Right lung (tissue), 5 donors: ENCODE measurements around the gene DGKB. TPM values are rescaled to one million over a fixed set of nuclear protein-coding genes. Genes with fewer than 3 reads are reported as not detected.

ENCODE experiments used
- DNase-seq, 2 donors: peaks; one replicate each; pipeline ENCODE4 v3.0.0-alpha.2; 2013
- polyA plus RNA-seq, 5 donors: library from polyadenylated mRNA; unstranded; fragments of 120-200 nt; gene quantifications; one replicate each; pipeline versions ENCODE4 v1.2.1 to v1.2.3, GENCODE V29; 2013; ENCODE audit warnings: inconsistent platforms in 1 of 5, low replicate concordance in 1 of 5; ENCODE audit not compliant: insufficient read length in 5 of 5, insufficient read depth in 1 of 5

Gene DGKB
- polyA plus RNA-seq, 5 donors = 0.19 to 0.26 (median 0.25) TPM

- DNase-seq = no peak
Observed at GRCh38 chr7:14760730-14761478, 141.6 kb downstream of the DGKB start.

- DNase-seq = no peak
Observed at GRCh38 chr7:14759785-14760184, 142.8 kb downstream of the DGKB start.

GRCh38 chr7:14754631-14755030 lies 147.9 kb downstream of the DGKB start:
- DNase-seq = no peak

GRCh38 chr7:14752301-14752700 lies 150.2 kb downstream of the DGKB start:
- DNase-seq = no peak

GRCh38 chr7:14751461-14751860 lies 151.1 kb downstream of the DGKB start:
- DNase-seq = no peak

GRCh38 chr7:14748461-14748860 lies 154.1 kb downstream of the DGKB start:
- no peak for DNase-seq

- peak; percentile 54 to 70 for DNase-seq
Observed at GRCh38 chr7:14747701-14748100, 154.8 kb downstream of the DGKB start.

GRCh38 chr7:14745076-14745475 lies 157.5 kb downstream of the DGKB start:
- DNase-seq = no peak

- DNase-seq = no peak
Observed at GRCh38 chr7:14740606-14741005, 161.9 kb downstream of the DGKB start.

- no peak for DNase-seq
Observed at GRCh38 chr7:14739841-14740185, 162.7 kb downstream of the DGKB start.

GRCh38 chr7:14739168-14739840 lies 163.2 kb downstream of the DGKB start:
- no peak for DNase-seq

GRCh38 chr7:14738086-14738485 lies 164.5 kb downstream of the DGKB start:
- no peak for DNase-seq

- DNase-seq = no peak
Observed at GRCh38 chr7:14734839-14735321, 167.7 kb downstream of the DGKB start.

GRCh38 chr7:14720785-14721184 lies 181.8 kb downstream of the DGKB start:
- no peak for DNase-seq

GRCh38 chr7:14717816-14718215 lies 184.7 kb downstream of the DGKB start:
- peak in 1 of 2 donors; percentile 6 for DNase-seq

GRCh38 chr7:14717169-14717568 lies 185.4 kb downstream of the DGKB start:
- no peak for DNase-seq

- no peak for DNase-seq
Observed at GRCh38 chr7:14714161-14714728, 188.3 kb downstream of the DGKB start.

GRCh38 chr7:14698239-14698638 lies 204.3 kb downstream of the DGKB start:
- no peak for DNase-seq

GRCh38 chr7:14697684-14698083 lies 204.9 kb downstream of the DGKB start:
- no peak for DNase-seq

- peak in 1 of 2 donors; percentile 46 for DNase-seq
Observed at GRCh38 chr7:14691597-14692203, 210.9 kb downstream of the DGKB start.

GRCh38 chr7:14691034-14691433 lies 211.5 kb downstream of the DGKB start:
- no peak for DNase-seq

- DNase-seq = no peak
Observed at GRCh38 chr7:14690486-14690885, 212.1 kb downstream of the DGKB start.

GRCh38 chr7:14690075-14690474 lies 212.5 kb downstream of the DGKB start:
- DNase-seq = no peak
